GM12865 (cell line): Measurements from ENCODE around the gene ADAR.

Source experiments
- DNase-seq: peaks from one replicate; pipeline ENCODE4 v3.0.0; 2010; ENCODE audit warnings: low read depth
- H3K4me3 ChIP-seq: 2 replicates; pipeline ENCODE4 v1.5.1; 2011; ENCODE audit warnings: mild to moderate bottlenecking, low read depth, low read length, control low read depth
- CTCF ChIP-seq: IDR thresholded peaks from 2 replicates; pipeline ENCODE4 v1.5.1; 2011; ENCODE audit warnings: low read length, control low read depth, low read depth, inconsistent platforms; ENCODE audit not compliant: insufficient read depth; ENCODE audit errors: missing control alignments

The ADAR gene

GRCh38 chr1:154551474-154551873, 56.5 kb downstream of the ADAR start:
- TF ChIP-seq CTCF: no peak

DNA sequence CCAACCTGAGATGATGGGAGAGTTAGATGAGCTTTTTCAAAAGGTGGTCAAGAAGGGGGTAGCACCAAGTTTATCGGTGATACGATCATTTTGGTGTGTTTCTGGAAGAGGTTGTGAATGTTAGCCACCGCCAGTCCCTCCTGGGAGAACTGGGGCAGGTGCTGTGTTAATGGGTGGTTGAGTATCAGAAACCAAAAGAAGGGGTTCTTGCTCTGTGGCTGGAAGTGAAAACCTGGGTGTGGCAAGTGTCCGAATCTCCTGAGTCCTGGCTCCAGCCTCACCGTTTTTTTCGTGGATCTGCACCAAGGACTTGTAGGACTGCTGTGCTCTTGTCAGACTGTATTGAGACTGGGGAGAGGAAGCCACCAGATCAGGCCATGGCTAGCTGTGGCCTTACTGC, 57.3 kb downstream of the ADAR start:
- peak; percentile 24 for DNase-seq
- no peak for TF ChIP-seq CTCF
- no peak overlapping the region for H3K4me3 ChIP-seq

More at GRCh38 chr1:154551474-154551873, 56.5 kb downstream of the ADAR start:
- no peak for DNase-seq
- H3K4me3 ChIP-seq: no peak overlapping the region

- H3K4me3 ChIP-seq: no peak overlapping the region
- no peak for DNase-seq
- no peak for TF ChIP-seq CTCF
Measured at GRCh38 chr1:154550070-154550469, 57.9 kb downstream of the ADAR start.

- H3K4me3 ChIP-seq: no peak overlapping the region
- TF ChIP-seq CTCF: no peak
- no peak for DNase-seq
Measured at GRCh38 chr1:154549202-154549770, 58.7 kb downstream of the ADAR start.

DNA sequence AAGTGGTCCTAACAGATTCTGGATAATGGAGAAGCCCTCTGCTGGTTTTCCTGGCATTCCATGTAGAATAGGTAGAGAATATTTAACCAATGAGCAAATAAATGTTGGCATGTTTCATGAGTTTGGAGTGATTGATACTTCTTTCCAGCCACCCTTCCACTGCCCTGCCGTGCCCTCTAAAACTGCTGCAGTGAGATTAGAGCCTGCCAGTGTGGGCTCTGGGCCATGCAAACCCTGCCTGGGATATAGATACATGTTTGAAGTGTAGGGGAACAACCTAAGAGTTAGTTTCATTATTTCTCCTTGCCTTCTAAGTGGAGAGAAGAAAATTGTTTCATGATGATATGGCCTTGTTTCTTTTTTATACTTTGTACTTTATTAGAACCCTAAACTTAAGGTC, 60.0 kb downstream of the ADAR start:
- no peak overlapping the region for H3K4me3 ChIP-seq
- DNase-seq: no peak
- no peak for TF ChIP-seq CTCF

DNA sequence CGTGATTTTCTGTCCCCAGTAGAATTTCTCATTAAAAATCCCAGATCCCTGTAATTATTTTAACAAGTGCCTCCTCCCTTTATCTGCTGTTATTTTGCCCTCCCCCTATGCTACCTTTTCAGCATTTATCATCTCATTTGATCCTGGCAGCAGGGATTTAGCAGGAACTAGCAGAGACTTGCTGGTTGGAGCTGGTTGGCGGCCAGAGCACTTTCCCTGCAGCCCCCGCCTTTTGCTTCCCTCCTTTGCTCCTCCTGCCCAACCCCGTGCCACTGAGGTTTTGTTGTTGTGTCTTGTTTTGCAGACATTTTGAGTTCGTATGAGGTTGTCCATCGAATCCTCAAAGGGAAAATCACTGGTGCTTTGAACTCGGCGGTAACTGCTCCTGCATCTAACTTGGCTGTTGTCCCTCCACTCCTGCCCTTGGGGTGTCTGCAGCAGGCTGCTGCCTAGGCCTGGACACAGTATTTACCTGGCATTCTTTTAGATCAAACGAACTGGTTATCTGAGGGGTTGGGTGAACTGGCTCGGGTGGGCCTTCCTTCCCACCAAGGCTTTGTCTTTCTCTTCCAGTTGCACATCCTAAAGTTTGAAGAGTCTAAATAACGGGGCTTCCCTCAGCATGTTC, 60.8 kb downstream of the ADAR start:
- H3K4me3 ChIP-seq: no peak overlapping the region
- no peak for DNase-seq
- no peak for TF ChIP-seq CTCF

- TF ChIP-seq CTCF: peak; percentile 85
- DNase-seq: peak; percentile 74
- H3K4me3 ChIP-seq: no peak overlapping the region
Measured at GRCh38 chr1:154546264-154547063, 61.5 kb downstream of the ADAR start.
